ENCODE data around the gene TBC1D22A.
"Not testable (repeated sequence)": the region's sequence is repeated elsewhere in the genome, so short reads cannot be mapped to it uniquely, and the experiment has no call there.

TBC1D22A gene

DNA sequence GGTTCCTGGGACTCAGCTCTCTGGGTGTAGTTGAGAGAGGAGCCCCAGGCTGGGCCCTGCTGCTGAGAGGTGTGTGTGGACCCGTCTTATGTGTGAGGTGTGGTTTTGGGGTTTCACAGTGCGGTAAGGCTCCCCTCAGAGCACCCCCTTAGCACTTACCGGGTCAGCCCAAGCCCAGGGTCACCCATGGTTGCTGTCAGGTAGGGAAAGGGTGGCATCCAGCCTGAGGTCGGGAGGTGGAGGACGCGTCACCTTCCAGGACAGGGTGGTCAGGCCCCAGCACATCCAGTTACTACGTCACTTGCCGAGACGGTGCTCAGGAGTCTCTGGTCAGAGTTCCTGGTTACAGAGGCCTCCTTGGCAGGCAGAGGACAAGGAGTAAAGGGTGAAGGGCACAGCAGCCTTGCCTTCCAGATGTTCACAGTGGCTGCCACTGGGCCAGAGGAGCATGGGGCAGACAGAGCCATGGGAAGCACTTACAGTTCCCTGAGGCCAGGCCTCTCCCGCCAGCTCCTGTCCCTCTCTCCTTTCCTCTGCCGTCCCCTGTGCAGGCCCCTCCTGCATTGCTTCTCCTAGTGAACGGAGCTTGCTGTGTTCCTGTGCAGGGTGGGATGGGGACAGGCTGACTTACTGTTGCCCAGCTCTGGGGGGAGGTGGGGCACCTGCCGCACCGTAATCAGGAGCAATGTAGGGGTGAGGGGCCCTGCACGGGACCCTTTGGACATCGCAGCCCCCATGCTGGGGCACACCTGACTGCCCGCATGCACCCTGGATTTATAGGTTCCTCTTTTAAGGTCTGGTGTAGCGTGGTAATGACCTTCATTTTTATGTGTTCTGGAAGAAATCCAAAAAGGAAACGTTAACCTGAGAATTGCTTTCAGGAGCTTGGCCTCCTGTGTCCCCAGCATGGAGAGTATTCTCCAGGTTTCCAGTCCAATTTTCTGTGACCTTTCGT lies 285.9 kb downstream of the TBC1D22A start:
- DNase-seq, result no peak
- H3K23ac ChIP-seq (ENCODE audit: low read length), result no peak overlapping the region
- no peaks in the 10 kb centered on the region for H3K79me1 ChIP-seq (ENCODE audit: low read length)
- H3K36me3 ChIP-seq (ENCODE audit: control insufficient read depth, insufficient read depth, low read length), result no peaks in the 10 kb centered on the region
- no peak overlapping the region for H3K4ac ChIP-seq (ENCODE audit: low read depth, low read length)
- H4K8ac ChIP-seq (ENCODE audit: low read depth, low read length), result no peak overlapping the region
- H3K27me3 ChIP-seq (ENCODE audit: insufficient read depth, low read length, poor library complexity), result no peaks in the 10 kb centered on the region
- no peak overlapping the region for H2BK15ac ChIP-seq (replicated peaks; ENCODE audit: low read depth)
- H3K56ac ChIP-seq (ENCODE audit: low read length), result no peak overlapping the region
- no peak overlapping the region for H3K4me2 ChIP-seq (ENCODE audit: low read length)
- no peak overlapping the region for H2BK120ac ChIP-seq (ENCODE audit: low read depth, low read length)
- H3K27ac ChIP-seq (ENCODE audit: low read depth, low read length), result no peak overlapping the region
- H3K4me1 ChIP-seq (ENCODE audit: control insufficient read depth, low read depth, low read length), result no peaks in the 10 kb centered on the region
- H3K79me2 ChIP-seq (ENCODE audit: control insufficient read depth, insufficient read depth, low read length), result no peaks in the 10 kb centered on the region
- no peak overlapping the region for H3K4me3 ChIP-seq (ENCODE audit: low read length)
- H4K5ac ChIP-seq (ENCODE audit: low read length), result no peak overlapping the region
- no peak overlapping the region for H3K9ac ChIP-seq (ENCODE audit: low read length)
- H2BK5ac ChIP-seq (ENCODE audit: low read length), result no peak overlapping the region
- H3K18ac ChIP-seq (ENCODE audit: low read length), result no peak overlapping the region
- no peak overlapping the region for H2AK5ac ChIP-seq (ENCODE audit: low read length)
- no CpG with 5 or more reads among the region's 20 CpGs for WGBS (ENCODE audit: extremely low coverage, insufficient coverage, low lambda C conversion rate)

DNA sequence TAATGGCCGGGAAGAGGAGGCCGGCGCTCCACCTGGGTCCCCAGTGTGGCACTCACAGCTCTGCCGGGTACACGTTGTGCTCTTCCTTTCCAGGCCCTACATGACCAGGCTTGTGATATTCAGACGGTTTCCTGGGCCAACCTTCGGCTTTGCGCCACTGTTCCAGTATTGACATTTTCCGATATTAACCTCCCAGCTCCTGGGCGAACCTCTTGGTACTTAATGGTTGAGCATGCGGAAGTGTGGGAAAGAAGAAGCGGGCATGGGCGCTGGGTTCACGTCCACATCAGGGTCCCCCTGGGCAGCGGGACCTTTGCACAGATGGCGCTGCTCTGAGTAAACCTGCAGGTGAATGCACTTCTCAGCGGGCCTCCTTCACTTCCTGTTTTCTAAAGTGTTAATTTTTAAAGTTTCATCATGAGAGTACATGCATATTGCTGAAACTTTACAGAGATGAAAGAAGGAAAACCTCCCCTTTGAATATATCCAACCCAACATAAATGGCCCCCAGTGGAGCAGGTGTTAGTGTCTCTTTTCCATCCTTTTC lies 286.7 kb downstream of the TBC1D22A start:
- H3K4me2 ChIP-seq (ENCODE audit: low read length), result no peak overlapping the region
- H4K5ac ChIP-seq (ENCODE audit: low read length), result no peak overlapping the region
- H3K36me3 ChIP-seq (ENCODE audit: control insufficient read depth, insufficient read depth, low read length), result no peaks in the 10 kb centered on the region
- H3K56ac ChIP-seq (ENCODE audit: low read length), result no peak overlapping the region
- H3K4me3 ChIP-seq (ENCODE audit: low read length), result no peak overlapping the region
- no peak overlapping the region for H2AK5ac ChIP-seq (ENCODE audit: low read length)
- H3K23ac ChIP-seq (ENCODE audit: low read length), result no peak overlapping the region
- H3K4me1 ChIP-seq (ENCODE audit: control insufficient read depth, low read depth, low read length), result no peaks in the 10 kb centered on the region
- H3K79me1 ChIP-seq (ENCODE audit: low read length), result no peaks in the 10 kb centered on the region
- no peak overlapping the region for H2BK120ac ChIP-seq (ENCODE audit: low read depth, low read length)
- no peaks in the 10 kb centered on the region for H3K79me2 ChIP-seq (ENCODE audit: control insufficient read depth, insufficient read depth, low read length)
- H3K9ac ChIP-seq (ENCODE audit: low read length), result no peak overlapping the region
- DNase-seq, result no peak
- H2BK15ac ChIP-seq (replicated peaks; ENCODE audit: low read depth), result no peak overlapping the region
- no peak overlapping the region for H4K8ac ChIP-seq (ENCODE audit: low read depth, low read length)
- no peak overlapping the region for H3K4ac ChIP-seq (ENCODE audit: low read depth, low read length)
- H3K27ac ChIP-seq (ENCODE audit: low read depth, low read length), result no peak overlapping the region
- no peaks in the 10 kb centered on the region for H3K27me3 ChIP-seq (ENCODE audit: insufficient read depth, low read length, poor library complexity)
- WGBS (ENCODE audit: extremely low coverage, insufficient coverage, low lambda C conversion rate), result no CpG with 5 or more reads among the region's 17 CpGs
- no peak overlapping the region for H2BK5ac ChIP-seq (ENCODE audit: low read length)
- H3K18ac ChIP-seq (ENCODE audit: low read length), result no peak overlapping the region

DNA sequence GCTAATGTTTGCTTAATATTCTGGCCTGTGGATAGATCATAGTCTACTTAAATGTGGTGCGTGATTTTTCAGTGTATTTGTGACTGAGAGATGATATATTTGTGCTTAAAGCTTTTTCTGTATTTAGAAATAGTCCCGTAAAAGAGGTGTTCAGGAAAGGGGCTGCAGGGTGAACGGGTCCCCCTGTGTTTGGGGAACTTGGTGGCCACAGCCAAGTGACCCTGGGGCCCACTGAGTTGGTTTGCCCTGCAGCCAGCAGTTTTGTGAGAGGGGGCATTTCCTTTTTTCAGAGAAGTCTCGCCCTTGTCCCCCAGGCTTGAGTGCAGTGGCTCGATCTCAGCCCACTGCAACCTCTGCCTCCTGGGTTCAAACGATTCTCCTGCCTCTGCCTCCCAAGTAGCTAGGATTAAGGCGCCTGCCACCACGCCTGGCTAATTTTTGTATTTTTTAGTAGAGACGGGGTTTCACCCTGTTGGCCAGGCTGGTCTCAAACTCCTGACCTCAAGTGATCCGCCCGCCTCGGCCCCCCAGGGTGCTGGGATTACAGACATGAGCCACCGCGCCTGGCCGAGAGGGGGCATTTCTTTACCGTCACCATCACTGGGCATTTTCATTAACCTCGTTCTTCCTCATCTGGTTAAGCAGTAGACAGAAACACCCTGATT lies 287.4 kb downstream of the TBC1D22A start:
- not testable (repeated sequence) for H3K4me2 ChIP-seq (ENCODE audit: low read length); H3K36me3 ChIP-seq (ENCODE audit: control insufficient read depth, insufficient read depth, low read length); H2BK15ac ChIP-seq (replicated peaks; ENCODE audit: low read depth); H3K79me1 ChIP-seq (ENCODE audit: low read length); H4K5ac ChIP-seq (ENCODE audit: low read length); H3K79me2 ChIP-seq (ENCODE audit: control insufficient read depth, insufficient read depth, low read length); H3K4me3 ChIP-seq (ENCODE audit: low read length); H2BK120ac ChIP-seq (ENCODE audit: low read depth, low read length); H3K4me1 ChIP-seq (ENCODE audit: control insufficient read depth, low read depth, low read length); H2AK5ac ChIP-seq (ENCODE audit: low read length); H3K27me3 ChIP-seq (ENCODE audit: insufficient read depth, low read length, poor library complexity); H4K8ac ChIP-seq (ENCODE audit: low read depth, low read length); H3K27ac ChIP-seq (ENCODE audit: low read depth, low read length); DNase-seq; H3K56ac ChIP-seq (ENCODE audit: low read length); H3K18ac ChIP-seq (ENCODE audit: low read length); H2BK5ac ChIP-seq (ENCODE audit: low read length); H3K9ac ChIP-seq (ENCODE audit: low read length); H3K4ac ChIP-seq (ENCODE audit: low read depth, low read length); H3K23ac ChIP-seq (ENCODE audit: low read length)
- WGBS (ENCODE audit: extremely low coverage, insufficient coverage, low lambda C conversion rate), result no CpG with 5 or more reads among the region's 17 CpGs

DNA sequence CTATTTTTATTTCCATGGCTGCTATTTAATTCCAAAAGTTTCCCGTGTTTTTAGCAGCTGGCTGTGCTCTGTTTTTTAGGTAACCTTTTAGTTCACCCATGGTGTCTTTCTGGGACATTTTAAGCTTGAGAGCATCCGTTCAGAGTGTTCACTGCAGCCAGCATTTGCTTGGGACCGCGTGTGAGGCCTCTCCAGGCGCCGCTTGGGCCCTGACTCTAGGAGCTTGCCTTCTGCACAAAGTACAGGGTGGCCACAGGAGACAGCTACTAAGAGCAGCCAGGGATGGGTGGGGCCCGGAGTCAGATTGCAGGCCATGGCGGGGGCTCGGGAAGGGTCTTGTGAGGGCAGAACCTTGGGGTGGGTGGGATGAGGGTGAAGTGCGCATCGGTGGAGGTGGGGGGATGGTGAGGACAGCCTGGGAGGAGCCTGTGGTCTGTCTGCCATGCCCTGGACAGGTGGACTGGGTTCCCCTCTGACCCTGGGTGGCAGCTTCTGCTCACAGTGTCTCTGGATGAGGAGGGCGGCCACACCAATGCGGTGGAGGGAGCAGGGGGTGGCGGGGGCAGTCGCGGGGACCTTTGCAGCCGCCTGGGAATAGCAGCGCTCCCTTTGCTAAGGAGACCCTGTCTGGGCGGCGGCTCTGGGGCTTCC lies 288.1 kb downstream of the TBC1D22A start:
- Histone ChIP-seq H3K36me3 (ENCODE audit: control insufficient read depth, insufficient read depth, low read length) (no peaks in the 10 kb centered on the region), H3K4me2 (ENCODE audit: low read length) (no peak overlapping the region), H3K4me1 (ENCODE audit: control insufficient read depth, low read depth, low read length) (no peaks in the 10 kb centered on the region), H3K4me3 (ENCODE audit: low read length) (no peak overlapping the region), H2BK120ac (ENCODE audit: low read depth, low read length) (no peak overlapping the region), H4K5ac (ENCODE audit: low read length) (no peak overlapping the region), H2AK5ac (ENCODE audit: low read length) (no peak overlapping the region), H3K79me1 (ENCODE audit: low read length) (no peaks in the 10 kb centered on the region), H3K27ac (ENCODE audit: low read depth, low read length) (no peak overlapping the region), H2BK5ac (ENCODE audit: low read length) (no peak overlapping the region), H3K9ac (ENCODE audit: low read length) (no peak overlapping the region), H3K27me3 (ENCODE audit: insufficient read depth, low read length, poor library complexity) (no peaks in the 10 kb centered on the region), H2BK15ac (replicated peaks; ENCODE audit: low read depth) (no peak overlapping the region), H3K79me2 (ENCODE audit: control insufficient read depth, insufficient read depth, low read length) (no peaks in the 10 kb centered on the region), H4K8ac (ENCODE audit: low read depth, low read length) (no peak overlapping the region), H3K56ac (ENCODE audit: low read length) (no peak overlapping the region), H3K18ac (ENCODE audit: low read length) (no peak overlapping the region), H3K4ac (ENCODE audit: low read depth, low read length) (no peak overlapping the region), H3K23ac (ENCODE audit: low read length) (no peak overlapping the region)
- DNase-seq, result no peak
- WGBS (ENCODE audit: extremely low coverage, insufficient coverage, low lambda C conversion rate), result no CpG with 5 or more reads among the region's 20 CpGs

DNA sequence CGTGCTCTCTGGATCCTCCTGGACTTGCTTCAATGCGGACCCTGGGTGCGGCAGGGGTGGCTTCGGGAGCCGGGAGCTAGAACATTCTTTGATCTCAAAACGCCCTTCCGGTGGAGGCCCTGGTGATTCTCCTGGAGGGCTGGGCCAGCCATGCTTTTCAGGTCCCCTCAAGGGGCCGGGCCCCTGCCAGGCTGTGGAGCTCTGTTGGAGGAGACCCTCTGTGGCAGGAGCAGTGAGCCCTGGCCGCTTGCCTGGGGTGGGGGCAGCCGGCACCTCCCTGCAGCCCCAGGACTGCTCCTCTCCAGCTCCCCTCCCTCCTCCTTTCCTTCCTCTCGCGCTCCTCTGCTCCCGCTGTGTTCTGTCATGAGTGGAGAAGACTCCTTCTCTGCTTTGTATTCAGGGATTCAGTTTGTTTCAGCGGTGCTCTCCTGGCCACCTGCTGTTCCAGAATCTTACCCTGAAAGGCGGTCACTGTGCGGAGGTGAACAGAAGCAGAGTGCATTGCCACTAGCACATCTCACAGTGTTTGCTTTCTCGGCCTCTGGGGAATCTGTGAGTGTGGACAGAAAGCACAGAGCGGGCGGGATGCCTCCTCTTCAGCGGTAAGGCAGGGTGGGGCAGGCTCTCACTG lies 289.1 kb downstream of the TBC1D22A start:
- H3K27ac ChIP-seq (ENCODE audit: low read depth, low read length), result no peak overlapping the region
- no peaks in the 10 kb centered on the region for H3K79me1 ChIP-seq (ENCODE audit: low read length)
- no peak overlapping the region for H4K8ac ChIP-seq (ENCODE audit: low read depth, low read length)
- H3K36me3 ChIP-seq (ENCODE audit: control insufficient read depth, insufficient read depth, low read length), result no peaks in the 10 kb centered on the region
- no peak overlapping the region for H4K5ac ChIP-seq (ENCODE audit: low read length)
- no peak overlapping the region for H3K4me3 ChIP-seq (ENCODE audit: low read length)
- no peak for DNase-seq
- H2BK5ac ChIP-seq (ENCODE audit: low read length), result no peak overlapping the region
- H3K23ac ChIP-seq (ENCODE audit: low read length), result no peak overlapping the region
- no peak overlapping the region for H3K4ac ChIP-seq (ENCODE audit: low read depth, low read length)
- H3K79me2 ChIP-seq (ENCODE audit: control insufficient read depth, insufficient read depth, low read length), result no peaks in the 10 kb centered on the region
- H3K9ac ChIP-seq (ENCODE audit: low read length), result no peak overlapping the region
- H3K56ac ChIP-seq (ENCODE audit: low read length), result no peak overlapping the region
- H3K18ac ChIP-seq (ENCODE audit: low read length), result no peak overlapping the region
- no peaks in the 10 kb centered on the region for H3K27me3 ChIP-seq (ENCODE audit: insufficient read depth, low read length, poor library complexity)
- no peak overlapping the region for H2BK120ac ChIP-seq (ENCODE audit: low read depth, low read length)
- H2AK5ac ChIP-seq (ENCODE audit: low read length), result no peak overlapping the region
- H3K4me1 ChIP-seq (ENCODE audit: control insufficient read depth, low read depth, low read length), result no peaks in the 10 kb centered on the region
- H3K4me2 ChIP-seq (ENCODE audit: low read length), result no peak overlapping the region
- WGBS (ENCODE audit: extremely low coverage, insufficient coverage, low lambda C conversion rate), result no CpG with 5 or more reads among the region's 20 CpGs
- no peak overlapping the region for H2BK15ac ChIP-seq (replicated peaks; ENCODE audit: low read depth)

All from mesendoderm (in vitro differentiated cells).